Stimulated activated CD4-positive, alpha-beta T cell treated with anti-CD3 and anti-CD28 coated beads, Interleukin-2, amount 100 ng/mL, for 4 hours (primary cell): ENCODE measurements around the gene TAF1L.
"Not testable (repeated sequence)": the region's sequence is repeated elsewhere in the genome, so short reads cannot be mapped to it uniquely, and the experiment has no call there.

Source experiments
- DNase-seq: peaks from one replicate; pipeline ENCODE4 v3.0.0-alpha.2; 2020; ENCODE audit warnings: low read depth

Gene TAF1L

GRCh38 chr9:32635362-32635761 is at the start of gene TAF1L:
Gene TAF1L (minus strand): TSS chr9:32635669. CDS start chr9:32635579, 90 bp downstream.
- no peak for DNase-seq

- no peak for DNase-seq
These were observed 46.3 kb upstream of the TAF1L start for GRCh38 chr9:32681751-32682150.

- no peak for DNase-seq
These were observed 42.5 kb upstream of the TAF1L start for GRCh38 chr9:32677931-32678330.

GRCh38 chr9:32672469-32672868 is 37.0 kb upstream of the TAF1L start:
- no peak for DNase-seq

GRCh38 chr9:32671333-32671732 is 35.9 kb upstream of the TAF1L start:
- no peak for DNase-seq

- no peak for DNase-seq
These were observed 29.6 kb upstream of the TAF1L start for GRCh38 chr9:32665101-32665500.

GRCh38 chr9:32663741-32664140 is 28.3 kb upstream of the TAF1L start:
- DNase-seq: no peak

GRCh38 chr9:32647671-32648070 is 12.2 kb upstream of the TAF1L start:
- DNase-seq: no peak

GRCh38 chr9:32644698-32645097 is 9.2 kb upstream of the TAF1L start:
- DNase-seq: no peak

- not testable (repeated sequence) for DNase-seq
These were observed 2.3 kb downstream of the TAF1L start for GRCh38 chr9:32633151-32633550.

GRCh38 chr9:32631991-32632390 is 3.5 kb downstream of the TAF1L start:
- DNase-seq: no peak

GRCh38 chr9:32627394-32627954 is 8.0 kb downstream of the TAF1L start:
- no peak for DNase-seq

GRCh38 chr9:32625320-32625719 is 10.1 kb downstream of the TAF1L start:
- no peak for DNase-seq

- no peak for DNase-seq
These were observed 12.5 kb downstream of the TAF1L start for GRCh38 chr9:32622948-32623347.

GRCh38 chr9:32618261-32618660 is 17.2 kb downstream of the TAF1L start:
- DNase-seq: no peak

GRCh38 chr9:32606811-32607210 is 28.7 kb downstream of the TAF1L start:
- no peak for DNase-seq

- no peak for DNase-seq
These were observed 31.3 kb downstream of the TAF1L start for GRCh38 chr9:32603914-32604852.

GRCh38 chr9:32599021-32599420 is 36.4 kb downstream of the TAF1L start:
- DNase-seq: not testable (repeated sequence)

GRCh38 chr9:32596936-32597335 is 38.5 kb downstream of the TAF1L start:
- DNase-seq: no peak

GRCh38 chr9:32596096-32596865 is 39.2 kb downstream of the TAF1L start:
- DNase-seq: no peak

GRCh38 chr9:32590898-32591297 is 44.6 kb downstream of the TAF1L start:
- no peak for DNase-seq

GRCh38 chr9:32590476-32590875 is 45.0 kb downstream of the TAF1L start:
- DNase-seq: no peak
